ENCODE results near the gene E2F6. TPM values are rescaled to one million over a fixed set of nuclear protein-coding genes. Genes with fewer than 3 reads are reported as not detected.

E2F6 gene
- total RNA-seq, 1 experiment from 2014 or later = 14.2 TPM

DNA sequence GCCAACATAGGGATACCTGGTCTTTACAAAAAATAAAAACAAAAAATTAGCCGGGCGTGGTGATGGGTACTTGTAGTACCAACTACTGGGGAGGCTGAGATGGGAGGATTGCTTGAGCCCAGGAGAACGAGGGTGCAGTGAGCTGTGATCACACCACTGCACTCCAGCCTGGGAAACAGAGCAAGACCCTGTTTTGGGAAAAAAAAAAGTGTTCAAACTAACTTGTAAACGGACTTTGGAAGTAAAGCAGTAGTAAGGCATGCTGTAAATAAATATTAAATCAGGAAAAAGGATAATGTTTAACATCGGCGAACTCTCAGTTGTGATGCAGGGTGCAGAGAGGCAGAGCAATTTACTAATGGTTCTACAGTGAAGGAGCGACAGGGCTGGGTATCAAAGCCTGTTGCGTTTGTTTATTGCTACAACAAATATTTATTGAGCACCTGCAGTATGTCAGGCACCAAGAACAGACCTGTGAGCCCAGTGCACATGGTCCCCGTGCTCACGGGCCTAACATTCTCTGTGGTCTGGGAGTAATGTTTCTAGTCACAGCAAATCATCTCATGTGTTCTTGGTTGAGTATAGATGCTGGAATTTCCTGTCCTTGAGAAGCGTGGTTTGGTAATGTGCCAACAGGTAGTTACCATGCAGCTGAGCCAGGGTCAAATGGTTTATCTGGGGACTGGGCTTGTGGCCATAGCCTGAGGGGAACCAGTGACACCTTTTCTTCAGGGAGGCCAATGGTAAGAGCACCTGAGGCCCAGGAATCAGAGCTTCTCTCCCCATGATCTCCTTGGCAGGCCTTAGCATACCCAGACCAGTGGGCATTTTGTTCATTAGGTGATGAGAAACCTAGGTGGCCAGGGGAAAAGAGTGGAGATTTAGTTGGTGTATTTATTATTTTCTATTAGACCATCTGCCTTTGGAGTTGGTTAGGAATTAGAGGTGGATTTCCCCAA is 40.0 kb upstream of the E2F6 start:
- ChIA-PET POLR2A (no interaction called here), CTCF (no interaction called here)
- Mint-ChIP-seq H3K4me3 (no peak overlapping the region), H3K4me1 (no peaks in the 10 kb centered on the region), H3K36me3 (peaks cover 15% of the 10 kb centered on the region), H3K27me3 (ENCODE audit: low read depth) (no peaks in the 10 kb centered on the region), H3K27ac (no peak overlapping the region), H3K9me3 (peaks cover 14% of the 10 kb centered on the region)
- ATAC-seq (no peak), DNase-seq (ENCODE audit: low spot score) (no peak)
- TF ChIP-seq, protein P1, sequence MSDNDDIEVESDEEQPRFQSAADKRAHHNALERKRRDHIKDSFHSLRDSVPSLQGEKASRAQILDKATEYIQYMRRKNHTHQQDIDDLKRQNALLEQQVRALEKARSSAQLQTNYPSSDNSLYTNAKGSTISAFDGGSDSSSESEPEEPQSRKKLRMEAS (CRISPR knock-in tag; IDR thresholded peaks at IDR 0.05) = no peak
- peak; percentile 84 for TF ChIP-seq GABPB1 (CRISPR knock-in tag; IDR thresholded peaks at IDR 0.05)

DNA sequence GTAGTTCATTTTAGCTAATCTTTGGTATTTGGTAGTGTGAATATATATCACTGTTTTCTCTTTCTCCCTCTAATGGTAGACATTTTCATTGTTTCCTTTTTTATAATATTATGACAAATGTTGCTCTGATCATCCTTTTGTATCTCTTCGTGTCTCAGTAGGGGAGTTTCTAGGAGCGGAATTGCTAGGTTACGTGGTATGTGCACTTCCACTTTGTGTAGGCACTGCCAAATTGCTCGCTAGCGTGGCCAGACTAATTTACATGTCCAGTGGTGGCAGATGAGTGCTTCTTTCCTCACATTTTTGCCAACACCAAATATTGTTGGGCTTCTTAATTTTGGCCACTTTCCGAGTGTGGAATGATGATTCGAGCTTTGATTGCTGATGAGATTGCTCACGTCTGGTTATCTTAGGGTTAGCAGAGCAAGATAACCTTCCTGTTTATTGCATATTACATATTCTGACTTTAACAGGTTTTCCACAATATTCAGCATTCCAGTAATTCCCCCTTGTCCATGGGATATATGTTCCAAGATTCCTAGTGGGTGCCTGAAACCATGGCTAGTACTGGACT is 37.5 kb upstream of the E2F6 start:
- DNase-seq (ENCODE audit: low spot score) (no peak), ATAC-seq (no peak)
- Mint-ChIP-seq H3K27ac (no peak overlapping the region), H3K27me3 (ENCODE audit: low read depth) (no peaks in the 10 kb centered on the region), H3K9me3 (peaks cover 14% of the 10 kb centered on the region), H3K4me1 (peaks cover 17% of the 10 kb centered on the region), H3K4me3 (no peak overlapping the region), H3K36me3 (peaks cover 14% of the 10 kb centered on the region)
- CTCF ChIA-PET = no interaction called here
- POLR2A ChIA-PET = no interaction called here
- TF ChIP-seq, protein P2, sequence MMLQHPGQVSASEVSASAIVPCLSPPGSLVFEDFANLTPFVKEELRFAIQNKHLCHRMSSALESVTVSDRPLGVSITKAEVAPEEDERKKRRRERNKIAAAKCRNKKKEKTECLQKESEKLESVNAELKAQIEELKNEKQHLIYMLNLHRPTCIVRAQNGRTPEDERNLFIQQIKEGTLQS (CRISPR knock-in tag; conservative IDR thresholded peaks at IDR 0.05) = no peak
- TF ChIP-seq, protein P3, sequence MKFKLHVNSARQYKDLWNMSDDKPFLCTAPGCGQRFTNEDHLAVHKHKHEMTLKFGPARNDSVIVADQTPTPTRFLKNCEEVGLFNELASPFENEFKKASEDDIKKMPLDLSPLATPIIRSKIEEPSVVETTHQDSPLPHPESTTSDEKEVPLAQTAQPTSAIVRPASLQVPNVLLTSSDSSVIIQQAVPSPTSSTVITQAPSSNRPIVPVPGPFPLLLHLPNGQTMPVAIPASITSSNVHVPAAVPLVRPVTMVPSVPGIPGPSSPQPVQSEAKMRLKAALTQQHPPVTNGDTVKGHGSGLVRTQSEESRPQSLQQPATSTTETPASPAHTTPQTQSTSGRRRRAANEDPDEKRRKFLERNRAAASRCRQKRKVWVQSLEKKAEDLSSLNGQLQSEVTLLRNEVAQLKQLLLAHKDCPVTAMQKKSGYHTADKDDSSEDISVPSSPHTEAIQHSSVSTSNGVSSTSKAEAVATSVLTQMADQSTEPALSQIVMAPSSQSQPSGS (CRISPR knock-in tag; IDR thresholded peaks at IDR 0.05; ENCODE audit: borderline replicate concordance, low read depth) = no peak
- TF ChIP-seq PRRX2 (CRISPR knock-in tag; IDR thresholded peaks at IDR 0.05) = no peak
- no peak for TF ChIP-seq ZNF416 (CRISPR knock-in tag; IDR thresholded peaks at IDR 0.05)
- TF ChIP-seq, protein P4, sequence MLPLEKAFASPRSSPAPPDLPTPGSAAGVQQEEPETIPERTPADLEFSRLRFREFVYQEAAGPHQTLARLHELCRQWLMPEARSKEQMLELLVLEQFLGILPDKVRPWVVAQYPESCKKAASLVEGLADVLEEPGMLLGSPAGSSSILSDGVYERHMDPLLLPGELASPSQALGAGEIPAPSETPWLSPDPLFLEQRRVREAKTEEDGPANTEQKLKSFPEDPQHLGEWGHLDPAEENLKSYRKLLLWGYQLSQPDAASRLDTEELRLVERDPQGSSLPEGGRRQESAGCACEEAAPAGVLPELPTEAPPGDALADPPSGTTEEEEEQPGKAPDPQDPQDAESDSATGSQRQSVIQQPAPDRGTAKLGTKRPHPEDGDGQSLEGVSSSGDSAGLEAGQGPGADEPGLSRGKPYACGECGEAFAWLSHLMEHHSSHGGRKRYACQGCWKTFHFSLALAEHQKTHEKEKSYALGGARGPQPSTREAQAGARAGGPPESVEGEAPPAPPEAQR (CRISPR knock-in tag; IDR thresholded peaks at IDR 0.05) = no peak
- TF ChIP-seq ZBTB21 (CRISPR knock-in tag; IDR thresholded peaks at IDR 0.05; ENCODE audit: borderline replicate concordance) = no peak
- TF ChIP-seq, protein P5, sequence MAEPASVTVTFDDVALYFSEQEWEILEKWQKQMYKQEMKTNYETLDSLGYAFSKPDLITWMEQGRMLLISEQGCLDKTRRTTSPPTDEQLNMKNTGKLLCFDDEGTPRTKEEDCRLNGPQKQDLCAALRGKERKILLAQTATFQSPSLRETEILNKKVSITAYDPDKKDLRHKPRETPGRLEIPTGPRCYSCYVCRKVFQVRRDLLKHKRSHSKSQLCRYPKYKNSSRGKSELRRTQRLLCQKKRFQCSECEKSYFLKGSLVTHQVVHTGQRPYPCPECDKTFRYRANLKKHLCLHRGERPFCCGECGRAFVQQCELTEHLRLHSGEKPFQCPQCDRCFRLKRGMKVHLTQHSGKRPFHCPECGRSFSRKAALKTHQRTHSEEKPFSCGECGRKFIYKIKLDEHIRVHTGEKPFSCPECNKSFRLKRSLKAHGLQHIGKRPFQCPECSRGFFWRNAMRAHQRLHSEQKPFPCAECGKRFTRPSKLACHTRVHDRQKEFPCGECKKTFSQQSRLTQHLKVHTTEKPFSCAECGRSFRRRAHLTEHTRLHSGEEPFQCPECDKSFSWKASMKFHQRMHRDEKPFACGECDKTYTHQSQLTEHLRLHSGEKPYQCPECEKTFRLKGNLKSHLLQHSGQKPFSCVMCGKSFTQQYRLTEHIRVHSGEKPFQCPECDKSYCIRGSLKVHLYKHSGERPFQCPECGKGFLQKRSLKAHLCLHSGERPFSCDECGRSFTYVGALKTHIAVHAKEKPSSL (CRISPR knock-in tag; conservative IDR thresholded peaks at IDR 0.05) = no peak
- no peak for TF ChIP-seq NFATC4 (CRISPR knock-in tag; IDR thresholded peaks at IDR 0.05)
- no peak for TF ChIP-seq ETV6 (CRISPR knock-in tag; IDR thresholded peaks at IDR 0.05)
- TF ChIP-seq CBFB (CRISPR knock-in tag; IDR thresholded peaks at IDR 0.05; ENCODE audit: low read depth) = no peak
- no peak for TF ChIP-seq SOX15 (CRISPR knock-in tag; IDR thresholded peaks at IDR 0.05)
- TF ChIP-seq, protein P6, sequence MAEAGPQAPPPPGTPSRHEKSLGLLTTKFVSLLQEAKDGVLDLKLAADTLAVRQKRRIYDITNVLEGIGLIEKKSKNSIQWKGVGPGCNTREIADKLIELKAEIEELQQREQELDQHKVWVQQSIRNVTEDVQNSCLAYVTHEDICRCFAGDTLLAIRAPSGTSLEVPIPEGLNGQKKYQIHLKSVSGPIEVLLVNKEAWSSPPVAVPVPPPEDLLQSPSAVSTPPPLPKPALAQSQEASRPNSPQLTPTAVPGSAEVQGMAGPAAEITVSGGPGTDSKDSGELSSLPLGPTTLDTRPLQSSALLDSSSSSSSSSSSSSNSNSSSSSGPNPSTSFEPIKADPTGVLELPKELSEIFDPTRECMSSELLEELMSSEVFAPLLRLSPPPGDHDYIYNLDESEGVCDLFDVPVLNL (CRISPR knock-in tag; IDR thresholded peaks at IDR 0.05; ENCODE audit: borderline replicate concordance, low read depth) = no peak
- no peak for TF ChIP-seq ATF1 (CRISPR knock-in tag; IDR thresholded peaks at IDR 0.05)
- no peak for TF ChIP-seq TP53 (CRISPR knock-in tag; IDR thresholded peaks at IDR 0.05)
- TF ChIP-seq, protein P7, sequence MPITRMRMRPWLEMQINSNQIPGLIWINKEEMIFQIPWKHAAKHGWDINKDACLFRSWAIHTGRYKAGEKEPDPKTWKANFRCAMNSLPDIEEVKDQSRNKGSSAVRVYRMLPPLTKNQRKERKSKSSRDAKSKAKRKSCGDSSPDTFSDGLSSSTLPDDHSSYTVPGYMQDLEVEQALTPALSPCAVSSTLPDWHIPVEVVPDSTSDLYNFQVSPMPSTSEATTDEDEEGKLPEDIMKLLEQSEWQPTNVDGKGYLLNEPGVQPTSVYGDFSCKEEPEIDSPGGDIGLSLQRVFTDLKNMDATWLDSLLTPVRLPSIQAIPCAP (CRISPR knock-in tag; IDR thresholded peaks at IDR 0.05) = no peak
- TF ChIP-seq, protein P8, sequence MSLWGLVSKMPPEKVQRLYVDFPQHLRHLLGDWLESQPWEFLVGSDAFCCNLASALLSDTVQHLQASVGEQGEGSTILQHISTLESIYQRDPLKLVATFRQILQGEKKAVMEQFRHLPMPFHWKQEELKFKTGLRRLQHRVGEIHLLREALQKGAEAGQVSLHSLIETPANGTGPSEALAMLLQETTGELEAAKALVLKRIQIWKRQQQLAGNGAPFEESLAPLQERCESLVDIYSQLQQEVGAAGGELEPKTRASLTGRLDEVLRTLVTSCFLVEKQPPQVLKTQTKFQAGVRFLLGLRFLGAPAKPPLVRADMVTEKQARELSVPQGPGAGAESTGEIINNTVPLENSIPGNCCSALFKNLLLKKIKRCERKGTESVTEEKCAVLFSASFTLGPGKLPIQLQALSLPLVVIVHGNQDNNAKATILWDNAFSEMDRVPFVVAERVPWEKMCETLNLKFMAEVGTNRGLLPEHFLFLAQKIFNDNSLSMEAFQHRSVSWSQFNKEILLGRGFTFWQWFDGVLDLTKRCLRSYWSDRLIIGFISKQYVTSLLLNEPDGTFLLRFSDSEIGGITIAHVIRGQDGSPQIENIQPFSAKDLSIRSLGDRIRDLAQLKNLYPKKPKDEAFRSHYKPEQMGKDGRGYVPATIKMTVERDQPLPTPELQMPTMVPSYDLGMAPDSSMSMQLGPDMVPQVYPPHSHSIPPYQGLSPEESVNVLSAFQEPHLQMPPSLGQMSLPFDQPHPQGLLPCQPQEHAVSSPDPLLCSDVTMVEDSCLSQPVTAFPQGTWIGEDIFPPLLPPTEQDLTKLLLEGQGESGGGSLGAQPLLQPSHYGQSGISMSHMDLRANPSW (CRISPR knock-in tag; conservative IDR thresholded peaks at IDR 0.05; ENCODE audit: low read depth) = no peak
- TF ChIP-seq RORB (CRISPR knock-in tag; IDR thresholded peaks at IDR 0.05) = no peak
